Psoas muscle (tissue), 8 donors: Measurements from ENCODE around the gene ACER3. TPM values are rescaled to one million over a fixed set of nuclear protein-coding genes. Genes with fewer than 3 reads are reported as not detected.

ENCODE experiments used
- ATAC-seq, 4 donors: fragments of 200-7000 bp; cut with Tn5 transposase; one replicate each; pipeline ENCODE4 v1.9.1; 2020; ENCODE audit warnings: moderate library complexity in 3 of 4, mild to moderate bottlenecking in 2 of 4
- DNase-seq, 2 donors: peaks; one replicate each; pipeline ENCODE4 v3.0.0-alpha.2; 2020
- H3K27ac ChIP-seq: fragments of 200-600 bp; one replicate; pipeline ENCODE4 v1.8.0; 2022
- H3K27me3 ChIP-seq, 3 donors: fragments of 200-600 bp in 1 of 3; one replicate each; pipeline versions ENCODE4 v1.6.1 to v1.8.0; 2013 to 2022; ENCODE audit warnings: low read length in 2 of 3, mild to moderate bottlenecking in 2 of 3, moderate library complexity in 1 of 3; ENCODE audit not compliant: insufficient read depth in 3 of 3
- H3K36me3 ChIP-seq, 2 donors: fragments of 200-600 bp in 1 of 2; one replicate each; pipeline versions ENCODE4 v1.6.1 to v1.8.0; 2013 to 2022; ENCODE audit warnings: low read depth in 1 of 2, mild to moderate bottlenecking in 1 of 2, moderate library complexity in 1 of 2; ENCODE audit not compliant: insufficient read depth in 1 of 2
- H3K4me1 ChIP-seq: fragments of 200-600 bp; one replicate; pipeline ENCODE4 v1.8.0; 2022
- H3K4me3 ChIP-seq: fragments of 200-600 bp; one replicate; pipeline ENCODE4 v1.8.0; 2022; ENCODE audit warnings: mild to moderate bottlenecking
- H3K9me3 ChIP-seq: fragments of 200-600 bp; one replicate; pipeline ENCODE4 v1.8.0; 2022
- CTCF ChIP-seq: fragments of 200-600 bp; IDR thresholded peaks from one replicate; pipeline ENCODE4 v1.8.0; 2022; ENCODE audit warnings: antibody characterized with exemption
- WGBS, 3 donors: extraction: QIAGEN DNeasy Blood & Tissue Kit; methylation state at CpG; one replicate each; pipeline versions ENCODE4 v1.1.6 to v1.1.7; 2013; 5-methylcytosine and 5-hydroxymethylcytosine counted together
- intact Hi-C, 2 donors: fragments of 100-400 bp; cut with DNase I; formaldehyde crosslinking; loops; one replicate each; pipeline versions ENCODE4 v1.11.0 to v1.14.2; 2022
- polyA plus RNA-seq, 3 donors: library from polyadenylated mRNA; stranded (reverse); fragments of 200-250 nt; gene quantifications; one replicate each; pipeline ENCODE4 v1.2.3, GENCODE V29; 2013
- total RNA-seq, 4 donors: library from RNA; stranded (reverse); fragmentation: NEBNext Ultra II Directional in 2 of 4; extraction: Animal tissue kit (Norgen Biotek cat#: 25700) in 2 of 4; gene quantifications; one replicate each; pipeline versions ENCODE4 v1.2.1 to v1.2.4, GENCODE V29; 2021 to 2023
- donor health status: healthy with polysubstance abuse.
- donor health status: DM: no; HTN: no; CAD: no; lungs with moderate emphysema.
- donor health status: Bipolar disorder and iron deficiency.
- donor health status: healthy.
- donor health status: DM: yes; HTN: yes; CAD: no.
- donor health status: DM: no; HTN: no; CAD: no.
- donor health status: DM: no; HTN: no; CAD: no.
- donor health status: DM: yes; HTN: yes; CAD: no.

Gene ACER3
- total and polyA plus RNA-seq, 7 donors: 0.76 to 6.3 (median 3.4) TPM

- Histone ChIP-seq H3K27me3 (no peaks in the 10 kb centered on the region), H3K4me1 (no peaks in the 10 kb centered on the region), H3K27ac (peak within 1 kb of the TSS; percentile 70), H3K4me3 (peak within 1 kb of the TSS; percentile 74), H3K36me3 (no peaks in the 10 kb centered on the region), H3K9me3 (no peaks in the 10 kb centered on the region)
- peak; percentile 94 to 96 for DNase-seq
- peak; percentile 17 for TF ChIP-seq CTCF
- 0 to 1% (median 1%) methylated on average over 50 to 69 of the region's 69 CpGs for WGBS, 3 donors
- intact Hi-C loops: no loop called here
- peak; percentile 98 to 99 (median 98) for ATAC-seq
Measured at GRCh38 chr11:77066229-77067042, 205.7 kb downstream of the ACER3 start, which contains the start of gene CAPN5. CAPN5 (plus strand) TSS chr11:77066971; CDS start chr11:77084887, 17,916 bp downstream.

- H3K27me3 ChIP-seq: no peaks in the 10 kb centered on the region
- no peaks in the 10 kb centered on the region for H3K4me1 ChIP-seq
- DNase-seq (peak in 1 of 2 donors; percentile 44), ATAC-seq (no peak)
- H3K27ac ChIP-seq: no peak overlapping the region
- H3K9me3 ChIP-seq: no peaks in the 10 kb centered on the region
- intact Hi-C loops: no loop called here
- no peaks in the 10 kb centered on the region for H3K36me3 ChIP-seq
- no peak overlapping the region for H3K4me3 ChIP-seq
- no peak for TF ChIP-seq CTCF
- 66 to 79% (median 74%) methylated on average over 8 of the region's 8 CpGs for WGBS, 3 donors
Measured at GRCh38 chr11:77067861-77068443, 207.2 kb downstream of the ACER3 start.

GRCh38 chr11:77068457-77069335, 208.0 kb downstream of the ACER3 start:
- no peaks in the 10 kb centered on the region for H3K4me1 ChIP-seq
- H3K4me3 ChIP-seq: no peak overlapping the region
- ATAC-seq (no peak), DNase-seq (no peak)
- intact Hi-C loops: no loop called here
- WGBS, 3 donors: 69 to 87% (median 75%) methylated on average over 7 of the region's 7 CpGs
- no peak overlapping the region for H3K27ac ChIP-seq
- no peaks in the 10 kb centered on the region for H3K9me3 ChIP-seq
- no peaks in the 10 kb centered on the region for H3K27me3 ChIP-seq
- TF ChIP-seq CTCF: no peak
- H3K36me3 ChIP-seq: no peaks in the 10 kb centered on the region

DNA sequence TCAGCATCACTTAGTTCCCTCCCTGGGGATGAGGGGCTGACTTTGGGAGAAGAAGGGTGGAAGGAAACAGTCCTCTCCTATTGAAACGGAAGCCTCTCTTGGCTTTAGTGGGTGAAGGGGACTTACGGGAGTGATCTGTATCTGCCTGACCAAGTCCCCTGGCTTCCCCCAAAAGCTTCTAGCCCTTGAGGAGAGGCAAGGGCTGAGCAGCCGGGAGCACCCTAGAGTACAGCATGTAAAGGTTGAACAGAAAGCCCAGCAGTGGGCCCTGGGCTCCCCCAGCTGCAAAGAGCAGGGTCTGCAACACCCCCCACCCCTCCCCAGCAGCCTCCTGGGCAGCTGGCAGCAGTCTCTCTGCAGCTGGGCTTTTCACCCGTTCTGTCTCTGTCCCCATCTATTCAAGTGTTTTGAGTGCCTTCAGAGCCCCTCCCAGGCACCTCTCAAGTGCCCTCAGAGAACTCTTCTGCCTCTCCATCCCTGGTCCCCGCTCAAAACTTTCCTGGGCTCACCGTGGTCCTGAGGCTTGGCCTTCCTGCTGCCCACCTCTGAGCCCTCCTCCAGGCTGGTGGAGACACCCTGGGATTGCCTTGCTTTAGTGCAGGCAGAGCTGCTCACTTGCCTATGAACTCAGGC, 208.7 kb downstream of the ACER3 start:
- Histone ChIP-seq H3K27ac (no peak overlapping the region), H3K4me1 (no peaks in the 10 kb centered on the region), H3K9me3 (no peaks in the 10 kb centered on the region), H3K4me3 (no peak overlapping the region), H3K36me3 (no peaks in the 10 kb centered on the region), H3K27me3 (no peaks in the 10 kb centered on the region)
- ATAC-seq (no peak), DNase-seq (no peak)
- TF ChIP-seq CTCF: no peak
- WGBS, 3 donors: 54 to 65% (median 54%) methylated on average over 6 of the region's 6 CpGs
- intact Hi-C loops: no loop called here
